Measurements from ENCODE around the gene KCTD17.

The KCTD17 gene

GRCh38 chr22:37010174-37010573 lies 41.4 kb upstream of the KCTD17 start:
- DNase-seq (ENCODE audit: low spot score) = no peak
- in situ Hi-C loops (cut with MboI; ENCODE audit: low sequenced_read_pairs, unreplicated experiment) = no loop called here

GRCh38 chr22:37010976-37011375 lies 40.6 kb upstream of the KCTD17 start:
- DNase-seq (ENCODE audit: low spot score) = no peak
- in situ Hi-C loops (cut with MboI; ENCODE audit: low sequenced_read_pairs, unreplicated experiment) = no loop called here
- no peak for TF ChIP-seq CTCF (IDR thresholded peaks at IDR 0.05; ENCODE audit: borderline replicate concordance, control extremely low read depth, extremely low read depth, insufficient read depth, missing control alignments)

More at GRCh38 chr22:37010174-37010573, 41.4 kb upstream of the KCTD17 start:
- TF ChIP-seq CTCF (IDR thresholded peaks at IDR 0.05; ENCODE audit: borderline replicate concordance, control extremely low read depth, extremely low read depth, insufficient read depth, missing control alignments) = no peak

- in situ Hi-C loops (cut with MboI; ENCODE audit: low sequenced_read_pairs, unreplicated experiment) = no loop called here
- TF ChIP-seq CTCF (IDR thresholded peaks at IDR 0.05; ENCODE audit: borderline replicate concordance, control extremely low read depth, extremely low read depth, insufficient read depth, missing control alignments) = no peak
These were observed 40.1 kb upstream of the KCTD17 start for GRCh38 chr22:37011472-37011871.

GRCh38 chr22:37012262-37012904 lies 39.2 kb upstream of the KCTD17 start:
- no peak for DNase-seq (ENCODE audit: low spot score)
- in situ Hi-C loops (cut with MboI; ENCODE audit: low sequenced_read_pairs, unreplicated experiment) = no loop called here
- no peak for TF ChIP-seq CTCF (IDR thresholded peaks at IDR 0.05; ENCODE audit: borderline replicate concordance, control extremely low read depth, extremely low read depth, insufficient read depth, missing control alignments)

More at GRCh38 chr22:37011472-37011871, 40.1 kb upstream of the KCTD17 start:
- DNase-seq (ENCODE audit: low spot score) = no peak

- TF ChIP-seq CTCF (IDR thresholded peaks at IDR 0.05; ENCODE audit: borderline replicate concordance, control extremely low read depth, extremely low read depth, insufficient read depth, missing control alignments) = no peak
- no peak for DNase-seq (ENCODE audit: low spot score)
- in situ Hi-C loops (cut with MboI; ENCODE audit: low sequenced_read_pairs, unreplicated experiment) = no loop called here
These were observed 38.6 kb upstream of the KCTD17 start for GRCh38 chr22:37012956-37013355.

- TF ChIP-seq CTCF (IDR thresholded peaks at IDR 0.05; ENCODE audit: borderline replicate concordance, control extremely low read depth, extremely low read depth, insufficient read depth, missing control alignments) = no peak
- in situ Hi-C loops (cut with MboI; ENCODE audit: low sequenced_read_pairs, unreplicated experiment) = no loop called here
These were observed 37.1 kb upstream of the KCTD17 start for GRCh38 chr22:37014415-37014806.

More at GRCh38 chr22:37014415-37014806, 37.1 kb upstream of the KCTD17 start:
- no peak for DNase-seq (ENCODE audit: low spot score)
